ENCODE measurements around the gene SH3GL2.

GRCh38 chr9:17837965-17838364, 259.1 kb downstream of the SH3GL2 start:
- TF ChIP-seq TAF1 (IDR thresholded peaks at IDR 0.05; ENCODE audit: low read depth) (no peak), REST (IDR thresholded peaks at IDR 0.05; ENCODE audit: low read depth) (no peak), YY1 (IDR thresholded peaks at IDR 0.05; ENCODE audit: low read depth) (no peak)
